Hepatocyte (in vitro differentiated cells): ENCODE results near the gene NRG3.

ENCODE experiments used
- CTCF ChIP-seq: fragments of 200-600 bp; sonication (generic); IDR thresholded peaks from 2 replicates; pipeline ENCODE4 v1.5.1; 2016; ENCODE audit warnings: antibody characterized with exemption, mild to moderate bottlenecking; ENCODE audit not compliant: poor library complexity
- EZH2 ChIP-seq: fragments of 200-600 bp; sonication (generic); IDR thresholded peaks from 2 replicates; pipeline ENCODE4 v1.6.1; 2016; ENCODE audit warnings: antibody characterized with exemption, mild to moderate bottlenecking, borderline replicate concordance
- EZH2phosphoT487 ChIP-seq: fragments of 200-600 bp; sonication (generic); IDR thresholded peaks from one replicate; pipeline ENCODE4 v1.6.1; 2018; ENCODE audit warnings: antibody characterized with exemption, mild to moderate bottlenecking, low read depth, moderate library complexity; ENCODE audit not compliant: unreplicated experiment, severe bottlenecking

- no peak for TF ChIP-seq CTCF
- TF ChIP-seq EZH2 = no peak
- TF ChIP-seq EZH2phosphoT487 = no peak
These were observed 162.1 kb downstream of the NRG3 start for GRCh38 chr10:82037076-82037475.
